Measurements from ENCODE around the gene ARID5B. TPM values are rescaled to one million over a fixed set of nuclear protein-coding genes. Genes with fewer than 3 reads are reported as not detected.

The ARID5B gene
- total and polyA plus RNA-seq, 2 experiments from 2014 or later: 1.3 to 1.6 TPM

GRCh38 chr10:61903221-61903927 is 1.9 kb downstream of the ARID5B start (continued):
- TF ChIP-seq ZNF462 (CRISPR knock-in tag; IDR thresholded peaks at IDR 0.05): no peak

DNA sequence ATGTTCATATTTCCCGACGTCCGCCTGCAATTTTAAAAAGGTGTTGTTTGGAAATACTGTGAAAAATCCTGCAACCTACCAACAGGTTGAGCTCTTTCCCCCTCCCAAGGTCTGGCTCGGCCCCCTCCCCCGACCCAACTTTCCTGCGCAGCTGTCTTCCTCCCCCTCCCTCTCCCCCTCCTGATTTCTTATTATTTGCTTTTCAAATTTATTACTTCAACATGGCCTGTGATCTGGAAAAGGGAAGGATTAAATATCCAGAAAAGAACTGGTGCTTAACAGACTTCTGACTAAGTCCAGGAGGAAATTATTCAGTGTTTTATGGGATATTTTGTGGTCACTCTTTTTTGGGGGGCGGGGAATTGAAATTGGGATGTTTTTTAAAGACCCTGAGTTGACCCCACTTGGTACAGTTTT is 2.4 kb downstream of the ARID5B start:
- Mint-ChIP-seq H3K36me3 (ENCODE audit: low read depth) (no peaks in the 10 kb centered on the region; the same call in 2 of the 3 replicates), H3K4me3 (peak overlapping the region; percentile 93), H3K4me1 (peaks cover 25% of the 10 kb centered on the region), H3K9me3 (no peaks in the 10 kb centered on the region), H3K27ac (no peak overlapping the region), H3K27me3 (ENCODE audit: insufficient read depth, low read depth, poor library complexity) (peaks cover 33% of the 10 kb centered on the region)
- H3K79me2 ChIP-seq (replicated peaks; ENCODE audit: insufficient read depth): no peaks in the 10 kb centered on the region; the same call in 1 of the 2 replicates
- H3K27ac ChIP-seq (ENCODE audit: low read depth): no peak overlapping the region
- peaks cover 30% of the 10 kb centered on the region for H3K27me3 ChIP-seq (ENCODE audit: insufficient read depth)
- peaks cover 18% of the 10 kb centered on the region for H3K4me1 ChIP-seq (ENCODE audit: insufficient read depth)
- no peaks in the 10 kb centered on the region for H4K20me1 ChIP-seq (replicated peaks; ENCODE audit: insufficient read depth)
- ATAC-seq (no peak; the same call in 2 of the 3 replicates), DNase-seq (ENCODE audit: low spot score) (no peak)
- peak overlapping the region; percentile 76 for H3K4me3 ChIP-seq
- no peak overlapping the region for H2AFZ ChIP-seq
- H3F3A ChIP-seq (replicated peaks; ENCODE audit: low read depth): no peaks in the 10 kb centered on the region
- no peaks in the 10 kb centered on the region for H3K9me2 ChIP-seq (ENCODE audit: insufficient read depth)
- H3K36me3 ChIP-seq (ENCODE audit: insufficient read depth): no peaks in the 10 kb centered on the region
- H3K4me2 ChIP-seq: peak overlapping the region; percentile 99
- TF ChIP-seq CREB1 (CRISPR knock-in tag; IDR thresholded peaks at IDR 0.05; ENCODE audit: low read depth) (no peak), NANOG (IDR thresholded peaks at IDR 0.05; ENCODE audit: borderline replicate concordance) (no peak), EZH2 (IDR thresholded peaks at IDR 0.05; ENCODE audit: low read depth, unreplicated experiment) (no peak), ZNF331 (CRISPR knock-in tag; IDR thresholded peaks at IDR 0.05; ENCODE audit: low read depth) (no peak), JUNB (IDR thresholded peaks at IDR 0.05; ENCODE audit: unreplicated experiment) (no peak), POLR2AphosphoS5 (IDR thresholded peaks at IDR 0.05; ENCODE audit: low read depth) (no peak), ETS1 (IDR thresholded peaks at IDR 0.05) (no peak), CTCF (conservative IDR thresholded peaks at IDR 0.05; ENCODE audit: low read depth in 2 of 2) (no peak), EZH2phosphoT487 (IDR thresholded peaks at IDR 0.05; ENCODE audit: unreplicated experiment) (no peak), ZNF114 (CRISPR knock-in tag; IDR thresholded peaks at IDR 0.05) (no peak)
- TF ChIP-seq, protein P1, sequence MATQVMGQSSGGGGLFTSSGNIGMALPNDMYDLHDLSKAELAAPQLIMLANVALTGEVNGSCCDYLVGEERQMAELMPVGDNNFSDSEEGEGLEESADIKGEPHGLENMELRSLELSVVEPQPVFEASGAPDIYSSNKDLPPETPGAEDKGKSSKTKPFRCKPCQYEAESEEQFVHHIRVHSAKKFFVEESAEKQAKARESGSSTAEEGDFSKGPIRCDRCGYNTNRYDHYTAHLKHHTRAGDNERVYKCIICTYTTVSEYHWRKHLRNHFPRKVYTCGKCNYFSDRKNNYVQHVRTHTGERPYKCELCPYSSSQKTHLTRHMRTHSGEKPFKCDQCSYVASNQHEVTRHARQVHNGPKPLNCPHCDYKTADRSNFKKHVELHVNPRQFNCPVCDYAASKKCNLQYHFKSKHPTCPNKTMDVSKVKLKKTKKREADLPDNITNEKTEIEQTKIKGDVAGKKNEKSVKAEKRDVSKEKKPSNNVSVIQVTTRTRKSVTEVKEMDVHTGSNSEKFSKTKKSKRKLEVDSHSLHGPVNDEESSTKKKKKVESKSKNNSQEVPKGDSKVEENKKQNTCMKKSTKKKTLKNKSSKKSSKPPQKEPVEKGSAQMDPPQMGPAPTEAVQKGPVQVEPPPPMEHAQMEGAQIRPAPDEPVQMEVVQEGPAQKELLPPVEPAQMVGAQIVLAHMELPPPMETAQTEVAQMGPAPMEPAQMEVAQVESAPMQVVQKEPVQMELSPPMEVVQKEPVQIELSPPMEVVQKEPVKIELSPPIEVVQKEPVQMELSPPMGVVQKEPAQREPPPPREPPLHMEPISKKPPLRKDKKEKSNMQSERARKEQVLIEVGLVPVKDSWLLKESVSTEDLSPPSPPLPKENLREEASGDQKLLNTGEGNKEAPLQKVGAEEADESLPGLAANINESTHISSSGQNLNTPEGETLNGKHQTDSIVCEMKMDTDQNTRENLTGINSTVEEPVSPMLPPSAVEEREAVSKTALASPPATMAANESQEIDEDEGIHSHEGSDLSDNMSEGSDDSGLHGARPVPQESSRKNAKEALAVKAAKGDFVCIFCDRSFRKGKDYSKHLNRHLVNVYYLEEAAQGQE (IDR thresholded peaks at IDR 0.05; ENCODE audit: unreplicated experiment): no peak

Data from GM23338 (cell line).